ENCODE results near the gene KLHDC1. TPM values are rescaled to one million over a fixed set of nuclear protein-coding genes. Genes with fewer than 3 reads are reported as not detected.
"Not testable (repeated sequence)": the region's sequence is repeated elsewhere in the genome, so short reads cannot be mapped to it uniquely, and the experiment has no call there.

KLHDC1 gene, protein sequence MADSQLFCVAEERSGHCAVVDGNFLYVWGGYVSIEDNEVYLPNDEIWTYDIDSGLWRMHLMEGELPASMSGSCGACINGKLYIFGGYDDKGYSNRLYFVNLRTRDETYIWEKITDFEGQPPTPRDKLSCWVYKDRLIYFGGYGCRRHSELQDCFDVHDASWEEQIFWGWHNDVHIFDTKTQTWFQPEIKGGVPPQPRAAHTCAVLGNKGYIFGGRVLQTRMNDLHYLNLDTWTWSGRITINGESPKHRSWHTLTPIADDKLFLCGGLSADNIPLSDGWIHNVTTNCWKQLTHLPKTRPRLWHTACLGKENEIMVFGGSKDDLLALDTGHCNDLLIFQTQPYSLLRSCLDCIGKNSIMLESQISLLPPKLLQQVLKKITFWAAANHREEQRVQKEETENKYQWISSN
- total RNA-seq (2014; rRNA removed; shearing (Covaris generic); ENCODE audit: low replicate concordance): 0.56 TPM in 1 of 2 replicates, not detected in the other

DNA sequence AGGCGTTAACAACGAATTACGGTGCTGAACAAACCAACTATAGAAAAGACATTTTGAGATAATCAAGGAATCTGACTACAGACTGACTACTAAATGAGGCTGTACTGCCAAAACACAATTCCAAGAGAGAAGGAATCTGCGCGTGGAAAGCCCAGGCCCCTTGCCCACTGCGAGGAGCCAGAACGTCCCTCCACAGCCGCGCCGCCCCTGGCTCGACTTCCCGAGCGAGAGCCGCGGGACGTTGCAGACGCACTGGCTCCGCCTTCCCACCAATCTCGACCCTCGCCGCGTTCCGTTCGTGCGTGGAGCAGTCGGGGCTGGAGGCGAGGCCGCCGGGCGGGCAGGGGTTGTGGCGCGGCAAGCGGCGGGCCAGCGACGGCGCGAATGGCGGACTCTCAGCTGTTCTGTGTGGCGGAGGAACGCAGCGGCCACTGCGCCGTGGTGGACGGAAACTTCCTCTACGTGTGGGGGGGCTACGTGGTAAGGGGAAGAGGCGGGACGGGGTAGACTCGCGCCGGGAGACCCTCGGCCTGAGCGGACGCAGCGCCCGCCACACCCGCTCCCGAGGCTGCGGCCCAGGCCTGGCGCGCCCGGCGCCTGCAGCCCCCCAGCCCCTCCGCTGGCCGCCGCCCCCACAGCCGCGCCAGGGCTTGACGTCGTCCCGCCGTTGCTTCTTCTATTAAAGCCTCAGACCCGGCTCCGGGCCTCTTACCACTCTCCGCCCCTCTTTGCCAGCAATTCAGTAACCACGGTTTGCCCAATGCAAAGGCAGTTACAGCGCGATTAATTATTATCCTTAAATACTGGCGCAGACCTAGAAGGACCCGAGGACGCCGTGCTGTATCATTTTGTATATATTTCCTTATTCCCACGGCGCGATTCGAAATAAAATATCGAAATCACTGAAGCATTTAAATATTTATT lies at the start of gene KLHDC1:
Gene KLHDC1 (plus strand): TSS at position 310 of the 924 bp plus-strand sequence. CDS start 75 bp downstream, at position 385.
- Histone ChIP-seq H3K9me3 (no peaks in the 10 kb centered on the region), H3K4me3 (peak within 1 kb of the TSS; percentile 60), H3K27me3 (no peaks in the 10 kb centered on the region), H3K36me3 (no peaks in the 10 kb centered on the region)
- DNase-seq: peak; percentile 70

DNA sequence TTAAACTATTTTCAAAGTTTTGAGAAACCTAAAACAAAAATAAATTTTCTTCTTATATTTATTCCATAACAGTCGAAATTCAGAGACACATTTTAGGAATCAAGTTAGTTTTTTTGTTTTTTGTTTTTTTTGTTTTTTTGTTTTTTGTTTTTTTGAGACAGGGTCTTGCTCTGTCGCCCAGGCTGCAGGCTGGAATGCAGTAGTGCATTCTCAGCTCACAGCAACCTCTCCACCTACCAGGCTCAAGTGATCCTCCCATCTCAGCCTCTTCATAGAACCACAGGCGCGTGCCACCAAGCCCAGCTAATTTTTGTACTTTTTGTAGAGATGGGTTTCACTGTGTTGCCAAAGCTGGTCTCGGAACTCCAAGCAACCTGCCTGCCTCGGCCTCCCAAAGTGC lies 39.4 kb upstream of the KLHDC1 start:
- DNase-seq: no peak
- H3K9me3 ChIP-seq: no peaks in the 10 kb centered on the region
- H3K36me3 ChIP-seq: peaks cover 6% of the 10 kb centered on the region; the same call in 1 of the 2 replicates

DNA sequence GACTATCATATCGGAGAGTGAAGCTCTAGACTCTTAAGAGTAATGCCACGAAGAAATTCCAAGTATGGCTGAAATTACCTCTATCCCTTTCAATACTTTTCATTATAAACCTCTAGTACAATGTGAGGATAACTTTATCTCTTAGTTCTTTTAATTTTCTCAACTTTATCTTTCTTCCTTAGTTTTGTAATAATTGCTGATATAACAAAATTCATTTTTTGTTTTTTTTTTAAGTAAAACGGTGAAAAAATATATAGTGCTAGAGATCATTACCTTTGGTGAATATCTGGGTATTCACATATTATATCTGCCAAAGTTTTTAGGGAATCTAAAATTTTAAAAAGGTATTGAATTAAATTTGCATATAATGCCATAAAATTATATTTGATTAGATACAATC lies 38.4 kb upstream of the KLHDC1 start:
- Histone ChIP-seq H3K27me3 (no peaks in the 10 kb centered on the region), H3K36me3 (peaks cover 6% of the 10 kb centered on the region; the same call in 1 of the 2 replicates), H3K9me3 (no peaks in the 10 kb centered on the region), H3K4me3 (no peak overlapping the region)
- no peak for DNase-seq

More for the DNA sequence above, 39.4 kb upstream of the KLHDC1 start:
- Histone ChIP-seq H3K4me3 (no peak overlapping the region), H3K27me3 (no peaks in the 10 kb centered on the region)

DNA sequence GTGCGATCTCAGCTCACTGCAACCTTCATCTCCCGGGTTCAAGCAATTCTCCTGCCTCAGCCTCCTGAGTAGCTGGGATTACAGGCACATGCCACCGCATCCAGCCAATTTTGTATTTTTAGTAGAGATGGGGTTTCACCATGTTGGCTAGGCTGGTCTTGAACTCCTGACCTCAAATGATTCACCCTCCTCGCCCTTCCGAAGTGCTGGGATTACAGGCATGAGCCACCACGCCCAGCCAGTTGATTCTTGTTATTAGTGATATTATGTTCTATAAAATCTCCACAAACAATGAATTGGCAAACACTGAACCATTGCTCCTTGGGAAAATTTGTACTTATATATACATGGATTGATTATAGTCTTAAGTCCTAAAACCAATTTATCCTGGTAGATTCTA lies 35.4 kb upstream of the KLHDC1 start:
- not testable (repeated sequence) for H3K9me3 ChIP-seq, H3K27me3 ChIP-seq, H3K36me3 ChIP-seq, H3K4me3 ChIP-seq
- peak; percentile 63 for DNase-seq

DNA sequence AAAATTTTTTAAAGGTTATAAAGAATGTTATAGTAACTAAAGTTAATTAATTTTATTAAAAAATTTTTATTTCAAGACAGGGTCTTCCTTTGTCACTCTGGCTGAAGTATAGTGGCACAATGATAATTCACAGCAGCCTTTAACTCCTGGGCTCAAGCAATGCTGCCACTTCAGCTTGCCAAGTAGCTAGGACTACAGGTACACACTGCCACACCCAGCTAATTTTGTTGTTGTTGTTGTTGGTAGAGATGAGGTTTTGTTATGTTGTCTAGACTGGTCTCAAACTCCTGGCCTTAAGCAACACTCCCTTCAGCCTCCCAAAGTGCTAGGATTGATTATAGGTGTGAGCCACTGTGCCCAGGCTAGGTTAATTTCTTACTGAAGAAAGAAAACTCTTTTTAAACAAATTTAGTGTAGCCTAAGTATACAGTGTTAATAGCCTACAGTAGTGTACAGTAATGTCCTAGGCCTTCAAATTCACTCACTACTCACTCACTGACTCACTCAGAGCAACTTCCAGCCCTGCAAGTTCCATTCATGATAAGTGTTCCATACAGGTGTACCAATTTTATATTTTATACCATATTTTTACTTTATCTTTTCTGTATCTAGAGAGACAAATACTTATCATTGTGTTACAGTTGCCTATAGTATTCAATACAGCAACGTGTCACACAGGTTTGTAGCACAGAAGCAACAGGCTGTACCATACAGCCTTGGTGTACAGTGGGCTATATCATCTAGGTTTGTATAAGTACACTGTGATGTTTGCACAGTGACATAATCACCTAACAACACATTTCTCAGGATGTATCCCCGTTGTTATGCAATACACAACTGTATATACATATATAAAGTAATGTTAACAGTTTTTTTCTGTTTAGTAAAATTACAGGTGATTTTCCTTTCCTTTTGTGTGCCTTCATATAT lies 33.1 kb upstream of the KLHDC1 start:
- Histone ChIP-seq H3K4me3 (no peak overlapping the region), H3K36me3 (peaks cover 3% of the 10 kb centered on the region; the same call in 1 of the 2 replicates), H3K9me3 (no peaks in the 10 kb centered on the region), H3K27me3 (no peaks in the 10 kb centered on the region)
- no peak for DNase-seq

DNA sequence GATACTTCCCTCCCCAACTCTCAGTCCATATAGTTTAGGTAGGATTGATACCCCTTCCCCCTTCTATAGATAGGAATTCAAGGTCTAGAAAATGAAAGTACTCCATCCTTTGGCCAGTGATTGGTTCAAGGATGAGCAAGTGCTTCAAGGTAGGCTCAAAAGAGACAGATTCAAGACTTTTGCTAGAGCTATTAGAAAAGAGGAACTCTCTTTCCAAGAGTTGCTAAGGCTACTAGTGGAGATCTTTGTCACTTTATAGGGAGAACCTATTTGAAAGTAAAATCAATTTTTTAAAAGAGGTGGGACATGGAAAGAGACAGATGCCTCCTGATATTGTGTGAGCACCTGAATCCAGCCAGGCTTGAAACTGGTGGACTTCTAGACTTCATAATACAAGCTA lies 22.4 kb upstream of the KLHDC1 start:
- Histone ChIP-seq H3K27me3 (no peaks in the 10 kb centered on the region), H3K36me3 (no peaks in the 10 kb centered on the region), H3K9me3 (no peaks in the 10 kb centered on the region), H3K4me3 (no peak overlapping the region)
- no peak for DNase-seq

DNA sequence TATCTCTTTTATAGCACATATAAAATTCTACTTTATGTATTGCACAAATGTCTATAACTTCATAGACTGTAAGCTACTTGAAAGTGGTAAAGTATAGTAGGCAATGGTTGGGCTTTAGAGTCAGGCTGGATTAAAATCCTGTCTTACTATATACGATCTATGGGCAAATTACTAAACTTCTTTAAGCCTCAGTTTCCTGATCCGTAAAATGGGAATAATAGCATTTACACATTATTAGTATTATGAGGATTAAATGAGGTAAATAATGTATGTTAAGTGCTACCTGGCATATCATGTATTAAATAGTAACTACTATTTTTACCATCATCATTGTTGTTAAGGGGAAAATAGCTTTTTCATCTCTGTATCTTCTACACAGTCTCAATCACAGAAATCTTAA lies 19.3 kb upstream of the KLHDC1 start:
- H3K27me3 ChIP-seq: no peaks in the 10 kb centered on the region
- no peaks in the 10 kb centered on the region; the same call in 1 of the 2 replicates for H3K36me3 ChIP-seq
- no peak overlapping the region for H3K4me3 ChIP-seq
- no peak for DNase-seq
- no peaks in the 10 kb centered on the region for H3K9me3 ChIP-seq

DNA sequence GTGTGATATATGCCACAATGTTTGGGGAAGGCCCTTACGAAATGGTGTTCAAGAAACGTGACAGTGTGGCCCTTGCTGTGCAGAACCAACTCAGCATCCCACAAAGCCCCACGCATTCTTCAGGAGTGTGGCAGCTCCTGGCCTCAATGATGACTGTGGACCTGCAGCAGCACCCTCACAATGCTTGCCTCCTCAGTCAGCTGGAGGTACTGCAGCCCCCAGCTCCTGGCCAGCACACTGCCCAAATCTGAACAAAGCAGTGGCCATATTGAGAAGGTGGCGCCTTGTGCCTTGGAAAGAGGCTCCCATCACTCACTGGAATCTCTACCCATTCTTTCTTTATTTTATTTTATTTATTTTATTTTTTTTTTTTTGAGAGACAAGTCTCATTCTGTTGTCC lies 15.3 kb upstream of the KLHDC1 start:
- Histone ChIP-seq H3K36me3 (peaks cover under 1% of the 10 kb centered on the region; the same call in 1 of the 2 replicates), H3K27me3 (no peaks in the 10 kb centered on the region), H3K9me3 (no peaks in the 10 kb centered on the region), H3K4me3 (no peak overlapping the region)
- no peak for DNase-seq

DNA sequence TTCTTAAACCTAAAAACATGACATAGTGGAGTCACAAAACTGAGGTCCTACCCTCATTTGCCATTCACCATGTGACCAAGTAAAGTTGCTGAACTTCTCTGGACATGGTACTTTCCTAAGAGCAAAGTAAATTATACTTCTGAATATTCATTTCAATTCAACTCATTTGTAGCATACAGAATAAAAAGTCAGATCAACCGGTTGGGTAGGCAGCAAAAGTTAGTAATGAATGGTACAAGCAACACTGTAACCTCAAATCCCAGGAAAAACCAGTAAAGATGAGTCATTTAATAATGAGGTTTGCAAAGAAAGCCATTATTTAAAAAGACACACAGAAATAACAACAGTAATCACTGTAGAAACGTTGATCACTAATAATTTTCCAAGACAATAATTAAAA lies 13.6 kb upstream of the KLHDC1 start:
- DNase-seq: no peak
- no peaks in the 10 kb centered on the region for H3K9me3 ChIP-seq
- no peaks in the 10 kb centered on the region for H3K27me3 ChIP-seq
- H3K36me3 ChIP-seq: peaks cover 2% of the 10 kb centered on the region; the same call in 1 of the 2 replicates
- H3K4me3 ChIP-seq: no peak overlapping the region

DNA sequence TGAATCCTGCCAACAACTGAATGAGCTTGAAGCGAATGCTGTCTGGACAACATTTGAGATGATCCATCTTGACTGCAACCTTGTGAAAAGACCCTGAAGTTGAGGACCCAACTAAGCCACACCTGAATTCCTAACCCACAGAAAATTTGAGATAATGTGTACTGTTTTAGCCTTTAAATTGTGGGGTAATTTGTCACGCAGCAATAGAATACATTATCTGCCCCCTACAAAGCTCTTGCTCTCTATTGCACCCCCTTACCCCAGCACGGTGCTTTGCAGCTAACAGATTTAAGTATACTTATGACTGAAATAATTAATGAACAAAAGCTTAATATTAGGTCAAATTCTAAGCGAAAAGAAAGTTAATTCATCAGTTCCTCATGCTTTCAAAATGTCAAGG lies 6.5 kb upstream of the KLHDC1 start:
- Histone ChIP-seq H3K4me3 (no peak overlapping the region), H3K27me3 (no peaks in the 10 kb centered on the region), H3K36me3 (0 out of 2 replicates have a peak, but pooled peaks cover 2% of the 10 kb centered on the region), H3K9me3 (no peaks in the 10 kb centered on the region)
- no peak for DNase-seq

DNA sequence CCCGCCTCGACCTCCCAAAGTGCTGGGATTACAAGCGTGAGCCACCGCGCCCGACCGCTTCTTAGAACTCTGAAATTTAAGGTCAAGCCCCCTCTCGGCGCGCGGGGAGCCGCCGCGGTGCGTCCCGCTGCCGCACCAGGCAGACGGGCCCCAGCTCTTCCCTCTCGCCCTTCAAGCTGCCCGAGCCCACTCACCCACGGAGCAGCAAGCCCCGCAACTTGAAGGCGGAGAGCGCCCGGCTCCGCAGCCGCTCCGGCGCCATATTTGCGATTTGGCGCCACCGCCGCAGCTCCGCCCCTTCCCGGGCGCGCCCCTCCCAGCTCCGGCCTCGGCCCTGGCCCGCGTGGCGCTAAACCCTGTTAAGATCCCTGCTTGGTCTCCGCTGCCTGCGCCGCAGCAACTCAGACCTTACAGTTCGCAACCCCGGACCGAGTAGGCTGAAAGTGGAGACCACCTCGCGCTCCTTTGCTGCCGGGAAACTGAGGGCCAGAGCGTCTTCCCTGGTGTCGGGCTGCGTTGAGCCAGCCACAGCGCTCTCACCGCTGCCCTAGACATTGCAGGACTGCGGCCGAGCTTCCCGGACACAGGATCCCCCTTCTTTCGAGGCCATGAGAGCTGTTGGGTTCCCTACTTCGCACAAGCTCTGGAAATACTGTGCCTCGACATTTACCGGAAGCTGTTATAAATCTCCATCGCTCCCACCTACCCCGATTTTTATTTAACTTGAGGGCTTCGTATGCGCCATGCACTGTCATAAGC lies 4.8 kb upstream of the KLHDC1 start, which contains the start of gene POLE2:
Gene POLE2 (minus strand): TSS at position 273 of the 759 bp plus-strand sequence. CDS start 11 bp downstream, at position 262.
- H3K27me3 ChIP-seq: no peaks in the 10 kb centered on the region
- H3K9me3 ChIP-seq: no peaks in the 10 kb centered on the region
- H3K36me3 ChIP-seq: no peaks in the 10 kb centered on the region
- peak; percentile 67 for DNase-seq
- H3K4me3 ChIP-seq: peak within 1 kb of the TSS; percentile 76

DNA sequence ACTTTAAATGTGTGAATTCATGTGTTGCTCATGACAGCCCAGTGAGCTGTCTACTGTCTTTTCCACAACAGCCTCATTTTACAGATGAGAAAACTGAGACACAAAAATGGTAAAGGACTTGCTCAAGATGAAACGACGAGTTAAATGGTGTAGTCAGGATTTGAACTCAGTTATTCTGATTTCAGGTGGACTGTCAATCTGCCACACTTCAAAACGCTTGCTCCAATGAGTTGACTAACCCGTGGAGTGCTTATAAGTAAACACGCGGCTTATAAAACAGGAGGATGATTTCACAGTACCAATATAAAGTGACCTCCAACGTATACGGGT lies 4.3 kb upstream of the KLHDC1 start:
- H3K36me3 ChIP-seq: no peaks in the 10 kb centered on the region
- no peak for DNase-seq
- no peaks in the 10 kb centered on the region for H3K9me3 ChIP-seq
- H3K4me3 ChIP-seq: no peak overlapping the region
- no peaks in the 10 kb centered on the region for H3K27me3 ChIP-seq

DNA sequence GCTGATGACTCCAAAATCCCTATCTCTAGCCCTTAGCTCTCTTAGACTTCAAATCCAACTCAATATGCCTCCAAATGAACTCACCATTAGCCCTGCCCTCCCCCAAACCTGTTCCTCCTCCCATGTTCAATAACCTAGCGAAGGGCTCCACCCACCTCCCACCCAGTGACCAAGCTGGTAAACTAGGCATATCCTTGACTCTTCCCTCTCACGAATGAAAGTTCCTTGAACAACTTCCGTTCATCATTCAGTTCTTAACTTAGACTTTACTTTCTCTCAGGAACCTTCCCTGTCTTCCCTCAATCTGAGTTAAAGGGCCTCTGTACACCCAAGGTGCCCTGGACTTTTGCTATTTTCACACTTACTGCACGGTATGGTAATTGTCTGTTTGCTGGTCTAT lies 1.9 kb upstream of the KLHDC1 start:
- DNase-seq: no peak
- Histone ChIP-seq H3K27me3 (no peaks in the 10 kb centered on the region), H3K4me3 (no peak overlapping the region), H3K9me3 (no peaks in the 10 kb centered on the region), H3K36me3 (no peaks in the 10 kb centered on the region)

DNA sequence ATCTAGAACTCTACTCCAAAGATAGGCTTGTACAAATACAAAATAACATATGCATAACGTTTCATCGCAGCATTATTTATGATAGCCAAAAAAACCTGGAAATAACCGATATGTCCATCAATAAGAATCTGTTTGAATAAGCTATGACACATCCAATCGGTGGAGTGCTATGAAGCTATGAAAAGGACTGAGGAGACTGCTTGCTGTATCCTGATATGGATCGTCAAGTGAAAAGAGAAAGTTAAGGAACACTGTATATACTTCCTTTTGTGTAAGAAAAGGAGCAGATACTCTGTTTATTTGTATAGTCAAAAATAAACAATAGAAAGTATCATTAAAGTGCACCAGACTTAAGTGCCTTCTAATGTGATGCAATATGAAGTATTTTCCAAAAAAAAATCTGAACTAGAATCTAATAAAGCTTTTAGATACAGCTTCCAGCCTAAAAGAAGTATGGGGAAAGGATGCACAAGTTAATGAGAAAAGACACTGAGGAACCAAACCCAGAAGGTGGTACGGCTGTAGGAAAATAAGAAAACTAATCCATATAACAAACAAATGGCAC lies 645 bp upstream of the KLHDC1 start:
- Histone ChIP-seq H3K36me3 (no peaks in the 10 kb centered on the region), H3K9me3 (no peaks in the 10 kb centered on the region), H3K4me3 (peak overlapping the region; percentile 60), H3K27me3 (no peaks in the 10 kb centered on the region)
- no peak for DNase-seq

DNA sequence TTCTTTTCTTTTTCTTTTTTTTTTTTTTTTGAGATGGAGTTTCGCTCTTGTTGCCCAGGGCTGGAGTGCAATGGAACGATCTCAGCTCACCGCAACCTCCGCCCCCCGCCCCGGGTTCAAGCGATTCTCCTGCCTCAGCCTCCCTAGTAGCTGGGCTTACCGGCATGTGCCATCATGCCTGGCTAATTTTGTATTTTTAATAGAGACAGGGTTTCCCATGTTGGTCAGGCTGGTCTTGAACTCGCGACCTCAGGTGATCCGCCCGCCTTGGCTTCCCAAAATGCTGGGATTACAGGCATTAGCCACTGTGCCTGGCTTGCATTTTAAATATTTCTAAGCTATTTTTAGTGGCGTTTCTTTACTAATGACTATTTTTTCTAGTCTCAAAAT lies 810 bp downstream of the KLHDC1 start:
- not testable (repeated sequence) for DNase-seq, H3K9me3 ChIP-seq, H3K36me3 ChIP-seq, H3K27me3 ChIP-seq
- H3K4me3 ChIP-seq: peak overlapping the region; percentile 60

Measured in MG63 (cell line).